ENCODE results near the gene TRAF4. TPM values are rescaled to one million over a fixed set of nuclear protein-coding genes. Genes with fewer than 3 reads are reported as not detected.

TRAF4 gene
- total RNA-seq, 1 donor from 2014 or later, result 143 TPM

- no peaks in the 10 kb centered on the region for H3K27me3 ChIP-seq (ENCODE audit: insufficient read depth, low read length)
- TF ChIP-seq EZH2 (IDR thresholded peaks at IDR 0.05; ENCODE audit: insufficient read depth, low read length) (no peak), CTCF (IDR thresholded peaks at IDR 0.05; ENCODE audit: insufficient read depth, low read depth, low read length) (no peak)
- H2AFZ ChIP-seq (ENCODE audit: low read depth, low read length), result no peak overlapping the region
- peaks cover 10% of the 10 kb centered on the region for H3K4me1 Mint-ChIP-seq (ENCODE audit: low read depth, unreplicated experiment)
- no peak overlapping the region for H3K9ac ChIP-seq (ENCODE audit: low read length)
- peak overlapping the region; percentile 58 for H3K27ac Mint-ChIP-seq (ENCODE audit: unreplicated experiment)
- no peaks in the 10 kb centered on the region for H3K27me3 Mint-ChIP-seq (ENCODE audit: low read depth, unreplicated experiment)
- H3K4me3 ChIP-seq (ENCODE audit: insufficient read depth, low read depth, low read length), result no peak overlapping the region
- peaks cover 68% of the 10 kb centered on the region for H3K79me2 ChIP-seq (ENCODE audit: insufficient read depth, low read length)
- peaks cover 23% of the 10 kb centered on the region for H3K36me3 ChIP-seq (ENCODE audit: insufficient read depth, low read length)
- peaks cover 29% of the 10 kb centered on the region for H3K4me1 ChIP-seq (ENCODE audit: insufficient read depth, low read length)
- FAIRE-seq (no peak), DNase-seq (ENCODE audit: low read depth) (no peak)
- H3K9me3 ChIP-seq (ENCODE audit: insufficient read depth, low read depth, low read length), result no peaks in the 10 kb centered on the region
- H3K27ac ChIP-seq (ENCODE audit: low read depth, low read length), result no peak overlapping the region
- H4K20me1 ChIP-seq (ENCODE audit: insufficient read depth, low read length), result peaks cover 79% of the 10 kb centered on the region
- no peak overlapping the region for H3K4me2 ChIP-seq (ENCODE audit: low read length)
- H3K36me3 Mint-ChIP-seq (ENCODE audit: low read depth, unreplicated experiment), result peaks cover 12% of the 10 kb centered on the region
- H3K4me3 Mint-ChIP-seq (ENCODE audit: unreplicated experiment), result no peak overlapping the region
- H3K9me3 Mint-ChIP-seq (ENCODE audit: unreplicated experiment), result no peaks in the 10 kb centered on the region
These were observed 4.3 kb downstream of the TRAF4 start for GRCh38 chr17:28747801-28748750.

GRCh38 chr17:28748852-28749515 lies 5.2 kb downstream of the TRAF4 start:
- H3K27me3 ChIP-seq (ENCODE audit: insufficient read depth, low read length), result no peaks in the 10 kb centered on the region
- peaks cover 23% of the 10 kb centered on the region for H3K36me3 ChIP-seq (ENCODE audit: insufficient read depth, low read length)
- no peak for FAIRE-seq
- H3K9me3 Mint-ChIP-seq (ENCODE audit: unreplicated experiment), result no peaks in the 10 kb centered on the region
- H3K79me2 ChIP-seq (ENCODE audit: insufficient read depth, low read length), result peaks cover 68% of the 10 kb centered on the region
- no peak overlapping the region for H3K4me3 ChIP-seq (ENCODE audit: insufficient read depth, low read depth, low read length)
- TF ChIP-seq EZH2 (IDR thresholded peaks at IDR 0.05; ENCODE audit: insufficient read depth, low read length) (no peak), CTCF (IDR thresholded peaks at IDR 0.05; ENCODE audit: insufficient read depth, low read depth, low read length) (no peak)
- peaks cover 23% of the 10 kb centered on the region for H3K4me1 ChIP-seq (ENCODE audit: insufficient read depth, low read length)
- H3K36me3 Mint-ChIP-seq (ENCODE audit: low read depth, unreplicated experiment), result peaks cover 12% of the 10 kb centered on the region
- H4K20me1 ChIP-seq (ENCODE audit: insufficient read depth, low read length), result peaks cover 79% of the 10 kb centered on the region
- peak overlapping the region; percentile 58 for H3K27ac Mint-ChIP-seq (ENCODE audit: unreplicated experiment)
- H3K27me3 Mint-ChIP-seq (ENCODE audit: low read depth, unreplicated experiment), result no peaks in the 10 kb centered on the region
- peaks cover 8% of the 10 kb centered on the region for H3K4me1 Mint-ChIP-seq (ENCODE audit: low read depth, unreplicated experiment)
- no peak overlapping the region for H3K4me2 ChIP-seq (ENCODE audit: low read length)
- H3K27ac ChIP-seq (ENCODE audit: low read depth, low read length), result no peak overlapping the region
- H3K9ac ChIP-seq (ENCODE audit: low read length), result no peak overlapping the region
- DNase-seq (ENCODE audit: low read depth), result no peak
- H2AFZ ChIP-seq (ENCODE audit: low read depth, low read length), result no peak overlapping the region
- no peaks in the 10 kb centered on the region for H3K9me3 ChIP-seq (ENCODE audit: insufficient read depth, low read depth, low read length)
- no peak overlapping the region for H3K4me3 Mint-ChIP-seq (ENCODE audit: unreplicated experiment)
